Osteoblast (primary cell): ENCODE measurements around the gene POP4. TPM values are rescaled to one million over a fixed set of nuclear protein-coding genes. Genes with fewer than 3 reads are reported as not detected.

Experiments used
- DNase-seq: peaks from one replicate; pipeline ENCODE4 v3.0.0; 2011; ENCODE audit warnings: low spot score, mixed read lengths; ENCODE audit not compliant: insufficient read length; ENCODE audit errors: missing footprints
- H2AFZ ChIP-seq: 2 replicates; pipeline ENCODE4 v1.6.0; 2011; ENCODE audit warnings: mild to moderate bottlenecking, low read length
- H3K27ac ChIP-seq: 2 replicates; pipeline ENCODE4 v1.5.1; 2011; ENCODE audit warnings: mild to moderate bottlenecking, low read depth, low read length, moderate library complexity
- H3K27me3 ChIP-seq: 2 replicates; pipeline ENCODE4 v1.6.0; 2012; ENCODE audit warnings: mild to moderate bottlenecking, control low read depth, inconsistent platforms, low read length, moderate library complexity; ENCODE audit not compliant: insufficient read depth
- H3K36me3 ChIP-seq: 2 replicates; pipeline ENCODE4 v1.5.1; 2011; ENCODE audit warnings: mild to moderate bottlenecking, low read length, control low read depth, moderate library complexity; ENCODE audit not compliant: insufficient read depth
- H3K4me1 ChIP-seq: 2 replicates; pipeline ENCODE4 v1.5.1; 2011; ENCODE audit warnings: mild to moderate bottlenecking, low read length, control low read depth, moderate library complexity; ENCODE audit not compliant: insufficient read depth
- H3K4me2 ChIP-seq: 2 replicates; pipeline ENCODE4 v1.6.0; 2011; ENCODE audit warnings: mild to moderate bottlenecking, low read length; ENCODE audit not compliant: insufficient read depth
- H3K4me3 ChIP-seq: fragments of 200-600 bp; sonication (generic); 3 replicates; pipeline ENCODE4 v1.5.1; 2012; ENCODE audit warnings: mild to moderate bottlenecking, low read length, inconsistent platforms; ENCODE audit not compliant: insufficient read depth
- H3K79me2 ChIP-seq: 2 replicates; pipeline ENCODE4 v1.6.0; 2012; ENCODE audit warnings: mild to moderate bottlenecking, low read length, control low read depth, inconsistent platforms; ENCODE audit not compliant: insufficient read depth
- H3K9me3 ChIP-seq: 2 replicates; pipeline ENCODE4 v1.5.1; 2011; ENCODE audit warnings: low read depth, low read length, control low read depth
- H4K20me1 ChIP-seq: 2 replicates; pipeline ENCODE4 v1.6.0; 2012; ENCODE audit warnings: mild to moderate bottlenecking, low read length, control low read depth; ENCODE audit not compliant: insufficient read depth
- total RNA-seq: library from RNA; depleted of rRNA; stranded (reverse); fragments of >200 nt; gene quantifications from 2 replicates; pipeline ENCODE4 v1.2.3, GENCODE V29; 2012
- TF ChIP-seq, protein P1 (sequence below): IDR thresholded peaks from 2 replicates; pipeline ENCODE4 v1.5.1; 2011; ENCODE audit warnings: mild to moderate bottlenecking, low read depth, low read length, moderate library complexity; ENCODE audit errors: extremely low read depth

The POP4 gene
- total RNA-seq, 1 donor, result 59.4 TPM

DNA sequence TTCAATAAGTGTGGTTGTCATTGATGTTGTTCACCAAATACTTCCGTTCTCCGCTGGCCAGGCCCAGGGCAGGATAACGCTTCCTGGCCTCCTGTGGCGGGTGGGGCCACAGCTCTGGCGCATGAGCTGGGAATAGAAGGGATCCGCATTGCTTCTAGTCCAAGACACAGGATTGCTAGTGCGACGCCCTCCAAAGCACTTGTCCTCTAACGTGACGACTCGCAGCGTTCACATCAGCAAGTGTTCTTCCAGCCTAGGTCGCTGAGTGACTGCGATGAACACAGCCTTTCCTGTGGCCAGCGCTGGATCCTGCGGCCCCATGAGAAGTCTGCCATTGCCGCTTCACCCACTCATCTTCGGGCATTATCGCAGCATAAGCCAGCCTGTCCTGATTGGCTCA is 40.9 kb upstream of the POP4 start:
- H2AFZ ChIP-seq, result no peak overlapping the region
- no peak for DNase-seq
- TF ChIP-seq, protein P1, sequence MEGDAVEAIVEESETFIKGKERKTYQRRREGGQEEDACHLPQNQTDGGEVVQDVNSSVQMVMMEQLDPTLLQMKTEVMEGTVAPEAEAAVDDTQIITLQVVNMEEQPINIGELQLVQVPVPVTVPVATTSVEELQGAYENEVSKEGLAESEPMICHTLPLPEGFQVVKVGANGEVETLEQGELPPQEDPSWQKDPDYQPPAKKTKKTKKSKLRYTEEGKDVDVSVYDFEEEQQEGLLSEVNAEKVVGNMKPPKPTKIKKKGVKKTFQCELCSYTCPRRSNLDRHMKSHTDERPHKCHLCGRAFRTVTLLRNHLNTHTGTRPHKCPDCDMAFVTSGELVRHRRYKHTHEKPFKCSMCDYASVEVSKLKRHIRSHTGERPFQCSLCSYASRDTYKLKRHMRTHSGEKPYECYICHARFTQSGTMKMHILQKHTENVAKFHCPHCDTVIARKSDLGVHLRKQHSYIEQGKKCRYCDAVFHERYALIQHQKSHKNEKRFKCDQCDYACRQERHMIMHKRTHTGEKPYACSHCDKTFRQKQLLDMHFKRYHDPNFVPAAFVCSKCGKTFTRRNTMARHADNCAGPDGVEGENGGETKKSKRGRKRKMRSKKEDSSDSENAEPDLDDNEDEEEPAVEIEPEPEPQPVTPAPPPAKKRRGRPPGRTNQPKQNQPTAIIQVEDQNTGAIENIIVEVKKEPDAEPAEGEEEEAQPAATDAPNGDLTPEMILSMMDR, result no peak
- no peaks in the 10 kb centered on the region for H4K20me1 ChIP-seq
- no peak overlapping the region for H3K4me2 ChIP-seq
- H3K9me3 ChIP-seq, result no peaks in the 10 kb centered on the region
- no peaks in the 10 kb centered on the region for H3K79me2 ChIP-seq
- no peak overlapping the region for H3K4me3 ChIP-seq
- H3K36me3 ChIP-seq, result no peaks in the 10 kb centered on the region
- H3K4me1 ChIP-seq, result no peaks in the 10 kb centered on the region
- H3K27me3 ChIP-seq, result no peaks in the 10 kb centered on the region
- no peak overlapping the region for H3K27ac ChIP-seq

DNA sequence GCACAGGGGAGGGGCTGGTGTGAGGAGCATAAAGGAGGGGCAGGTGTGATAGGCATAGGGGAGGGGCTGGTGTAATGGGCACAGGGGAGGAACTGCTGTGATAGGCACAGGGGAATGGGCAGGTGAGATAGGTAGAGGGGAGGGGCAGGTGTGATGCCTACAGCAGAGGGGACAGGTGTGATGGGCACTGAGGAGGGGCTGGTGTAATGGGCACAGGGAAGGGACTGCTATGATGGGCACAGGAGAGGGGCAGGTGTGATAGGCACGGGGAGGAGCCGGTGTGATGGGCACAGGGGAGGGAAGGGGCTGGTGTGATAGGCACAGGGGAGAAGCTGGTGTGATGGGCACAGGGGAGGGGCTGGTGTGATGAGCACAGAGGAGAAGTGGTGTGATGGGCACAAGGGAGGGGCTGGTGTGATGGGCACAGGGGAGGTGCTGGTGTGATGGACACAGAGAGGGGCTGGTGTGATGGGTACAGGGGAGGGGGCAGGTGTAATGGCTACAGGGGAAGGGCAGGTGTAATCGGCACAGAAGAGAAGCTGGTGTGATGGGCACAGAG is 39.5 kb upstream of the POP4 start:
- no peaks in the 10 kb centered on the region for H3K9me3 ChIP-seq
- no peaks in the 10 kb centered on the region for H3K79me2 ChIP-seq
- H3K4me3 ChIP-seq, result no peak overlapping the region
- H4K20me1 ChIP-seq, result no peaks in the 10 kb centered on the region
- no peaks in the 10 kb centered on the region for H3K4me1 ChIP-seq
- TF ChIP-seq, protein P1, result no peak
- no peaks in the 10 kb centered on the region for H3K36me3 ChIP-seq
- no peak for DNase-seq
- no peak overlapping the region for H2AFZ ChIP-seq
- no peak overlapping the region for H3K4me2 ChIP-seq
- no peaks in the 10 kb centered on the region for H3K27me3 ChIP-seq
- H3K27ac ChIP-seq, result no peak overlapping the region

DNA sequence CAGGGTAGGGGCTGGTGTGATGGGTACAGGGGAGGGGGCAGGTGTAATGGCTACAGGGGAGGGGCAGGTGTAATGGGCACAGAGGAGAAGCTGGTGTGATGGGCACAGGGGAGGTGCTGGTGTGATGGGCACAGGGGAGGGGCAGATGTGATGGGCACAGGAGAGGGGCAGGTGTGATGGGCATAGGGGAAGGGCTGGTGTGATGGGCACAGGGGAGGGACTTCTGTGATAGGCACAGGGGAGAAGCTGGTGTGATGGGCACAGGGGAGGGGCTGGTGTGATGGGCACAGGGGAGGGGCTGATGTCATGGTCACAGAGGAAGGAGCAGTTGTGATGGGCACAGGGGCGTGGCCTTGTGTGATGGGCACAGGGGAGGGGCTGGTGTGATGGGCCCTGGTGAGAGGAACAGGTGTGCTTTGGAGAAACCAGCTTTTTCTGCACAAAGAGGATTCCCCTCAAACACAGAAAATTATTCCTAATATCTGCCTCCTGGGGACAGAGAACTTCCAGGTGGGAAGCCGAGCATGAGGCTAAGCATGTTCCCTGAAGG is 38.6 kb upstream of the POP4 start:
- H3K4me1 ChIP-seq, result no peaks in the 10 kb centered on the region
- no peak overlapping the region for H3K4me2 ChIP-seq
- no peaks in the 10 kb centered on the region for H3K79me2 ChIP-seq
- no peaks in the 10 kb centered on the region for H3K9me3 ChIP-seq
- TF ChIP-seq, protein P1, result no peak
- H4K20me1 ChIP-seq, result no peaks in the 10 kb centered on the region
- no peaks in the 10 kb centered on the region for H3K27me3 ChIP-seq
- no peak overlapping the region for H2AFZ ChIP-seq
- no peak overlapping the region for H3K4me3 ChIP-seq
- no peaks in the 10 kb centered on the region for H3K36me3 ChIP-seq
- no peak overlapping the region for H3K27ac ChIP-seq
- no peak for DNase-seq

DNA sequence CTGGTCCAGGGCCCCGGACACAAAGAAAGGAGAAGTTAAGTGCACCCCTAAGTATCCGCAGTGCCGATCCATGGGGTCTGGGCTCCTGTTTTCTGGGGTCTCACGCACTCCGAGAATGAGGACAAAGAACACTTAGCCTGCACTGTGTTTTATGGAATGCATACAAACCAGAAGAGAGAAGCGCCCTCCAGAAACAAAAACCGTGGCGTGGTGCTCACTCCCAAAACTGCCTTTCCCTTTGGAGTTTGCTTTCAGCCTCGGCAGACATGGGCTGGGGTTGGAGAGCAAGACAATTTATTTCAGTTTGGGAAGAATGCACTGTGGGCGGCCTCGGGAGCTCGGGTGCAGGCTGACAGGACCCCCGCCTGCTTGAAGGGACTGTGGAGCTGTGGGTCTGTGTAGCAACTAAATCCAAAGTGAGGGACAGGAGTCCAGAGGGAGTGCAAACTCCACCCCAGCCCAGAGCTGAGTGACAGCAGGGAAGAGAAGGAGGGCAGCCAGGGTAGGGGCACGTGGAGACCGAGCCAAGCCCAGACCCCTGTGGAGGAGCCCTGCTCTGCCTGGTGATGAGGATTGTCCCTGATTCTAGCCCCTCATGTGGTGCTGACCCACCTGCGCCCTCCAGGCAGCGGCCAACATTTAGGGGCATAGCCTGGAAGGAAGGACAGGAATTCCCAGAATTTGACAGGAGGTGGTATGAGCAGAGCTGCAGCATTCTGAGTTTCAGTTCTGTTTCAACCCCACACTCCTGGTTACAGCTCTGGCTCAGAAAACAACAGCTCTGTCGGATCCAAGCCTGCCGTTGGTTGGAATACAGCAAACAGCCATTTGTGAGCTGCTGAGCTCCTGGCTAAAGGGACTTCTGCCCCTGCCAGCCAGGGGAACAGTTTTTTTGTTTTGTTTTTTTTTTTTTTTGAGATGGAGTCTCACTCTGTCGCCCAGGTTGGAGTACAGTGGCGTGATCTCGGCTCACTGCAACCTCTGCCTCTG is 37.8 kb upstream of the POP4 start:
- no peak overlapping the region for H3K4me2 ChIP-seq
- H3K4me1 ChIP-seq, result no peaks in the 10 kb centered on the region
- H3K9me3 ChIP-seq, result no peaks in the 10 kb centered on the region
- no peak overlapping the region for H3K4me3 ChIP-seq
- H3K79me2 ChIP-seq, result no peaks in the 10 kb centered on the region
- peaks cover 5% of the 10 kb centered on the region for H3K27me3 ChIP-seq
- H2AFZ ChIP-seq, result no peak overlapping the region
- TF ChIP-seq, protein P1, result no peak
- H3K27ac ChIP-seq, result no peak overlapping the region
- no peak for DNase-seq
- H3K36me3 ChIP-seq, result no peaks in the 10 kb centered on the region
- H4K20me1 ChIP-seq, result no peaks in the 10 kb centered on the region
